GM12865 (cell line): ENCODE results near the gene CLPTM1L.
A peak's percentile ranks its signal among the peaks of the same experiment; 100 is the strongest.

Experiments
- DNase-seq: peaks from one replicate; pipeline ENCODE4 v3.0.0; 2010; ENCODE audit warnings: low read depth
- H3K4me3 ChIP-seq: 2 replicates; pipeline ENCODE4 v1.5.1; 2011; ENCODE audit warnings: mild to moderate bottlenecking, low read depth, low read length, control low read depth
- CTCF ChIP-seq: IDR thresholded peaks from 2 replicates; pipeline ENCODE4 v1.5.1; 2011; ENCODE audit warnings: low read length, control low read depth, low read depth, inconsistent platforms; ENCODE audit not compliant: insufficient read depth; ENCODE audit errors: missing control alignments

Gene CLPTM1L

DNA sequence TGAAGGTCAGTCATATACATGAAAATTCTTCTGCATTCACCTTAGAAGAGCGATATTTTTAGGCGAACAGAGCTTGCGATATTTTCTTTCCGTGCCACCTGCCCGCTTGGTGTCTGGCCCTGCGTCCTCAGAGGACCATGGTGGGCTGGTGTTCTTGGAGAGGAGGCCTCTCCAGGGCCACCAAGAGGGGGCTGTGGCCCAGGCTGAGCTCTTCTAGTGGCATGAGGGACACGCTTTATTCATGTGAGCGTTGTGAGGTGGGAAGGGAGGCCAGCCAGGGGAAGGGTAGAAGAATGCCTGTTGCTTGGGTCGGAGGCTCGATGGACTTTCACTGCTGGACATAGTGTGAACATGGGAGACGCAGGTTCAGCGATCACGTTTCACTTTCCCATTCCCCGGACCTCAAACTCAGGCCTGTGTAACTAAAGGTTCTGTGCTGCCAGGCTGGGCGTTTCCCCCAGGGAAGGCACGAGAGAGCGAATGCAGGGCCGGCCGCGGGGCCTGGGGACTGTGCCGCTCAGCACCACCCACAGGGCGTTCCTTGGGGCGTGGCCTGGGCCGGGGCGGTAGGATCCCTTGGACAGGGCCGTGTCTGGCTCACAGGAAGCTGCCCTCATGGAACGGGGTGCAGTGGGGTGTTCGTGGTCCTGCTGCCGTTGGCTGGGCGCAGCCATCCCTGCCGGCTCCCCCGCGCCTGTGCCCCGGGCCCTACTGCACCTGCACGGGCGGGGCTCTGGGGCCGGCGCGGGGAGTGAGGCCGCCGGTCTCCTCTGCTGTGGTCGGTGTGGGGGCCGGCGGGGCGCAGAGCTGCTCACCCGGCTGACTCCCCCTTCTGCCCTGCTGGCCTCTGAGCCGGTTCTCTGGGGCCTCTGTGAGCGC, 40.7 kb upstream of the CLPTM1L start:
- TF ChIP-seq CTCF: no peak
- DNase-seq: peak; percentile 77
- peak overlapping the region; percentile 66 for H3K4me3 ChIP-seq

DNA sequence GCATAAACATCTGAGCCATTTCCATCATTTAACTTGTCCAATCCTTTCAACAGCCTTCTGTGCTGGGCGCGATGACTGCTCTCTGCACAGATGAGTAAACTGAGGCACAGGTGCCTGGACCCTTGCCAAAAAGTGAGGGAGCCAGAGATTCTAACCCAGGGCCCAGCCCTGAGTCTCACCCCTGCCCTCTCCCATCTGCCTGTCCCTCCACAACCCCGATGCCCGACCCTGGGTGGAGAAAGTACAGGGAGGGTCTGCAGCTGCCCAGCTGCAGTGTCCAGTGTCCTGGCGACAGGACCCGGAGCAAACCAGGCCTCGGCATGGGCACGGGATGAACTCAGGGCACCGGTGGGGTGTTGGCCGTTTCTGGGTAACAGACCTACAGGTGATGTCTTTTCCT, 39.6 kb upstream of the CLPTM1L start:
- DNase-seq: no peak
- no peak for TF ChIP-seq CTCF
- no peak overlapping the region for H3K4me3 ChIP-seq

GRCh38 chr5:1383886-1384401, 39.0 kb upstream of the CLPTM1L start:
- H3K4me3 ChIP-seq: no peak overlapping the region
- DNase-seq: no peak
- TF ChIP-seq CTCF: no peak

DNA sequence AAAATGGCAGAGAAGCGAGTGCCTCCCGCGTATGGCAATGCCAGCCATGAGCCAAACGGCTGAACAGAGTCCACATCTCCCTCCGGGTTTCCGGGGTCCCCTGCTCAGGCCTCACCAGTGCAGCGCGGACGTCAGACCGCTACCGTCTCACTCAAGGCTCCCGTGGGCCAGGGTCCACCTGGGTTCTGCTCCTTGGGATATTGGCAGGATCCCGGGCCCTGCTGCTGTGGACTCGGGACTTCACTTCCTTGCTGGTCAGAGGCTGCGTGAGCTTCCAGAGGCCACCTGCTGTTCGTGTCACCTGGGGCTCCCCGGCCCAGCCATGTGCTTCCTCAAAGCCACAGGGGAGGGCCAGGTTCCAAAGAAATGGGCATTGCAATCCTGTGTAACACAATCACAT, 38.4 kb upstream of the CLPTM1L start:
- no peak overlapping the region for H3K4me3 ChIP-seq
- no peak for TF ChIP-seq CTCF

DNA sequence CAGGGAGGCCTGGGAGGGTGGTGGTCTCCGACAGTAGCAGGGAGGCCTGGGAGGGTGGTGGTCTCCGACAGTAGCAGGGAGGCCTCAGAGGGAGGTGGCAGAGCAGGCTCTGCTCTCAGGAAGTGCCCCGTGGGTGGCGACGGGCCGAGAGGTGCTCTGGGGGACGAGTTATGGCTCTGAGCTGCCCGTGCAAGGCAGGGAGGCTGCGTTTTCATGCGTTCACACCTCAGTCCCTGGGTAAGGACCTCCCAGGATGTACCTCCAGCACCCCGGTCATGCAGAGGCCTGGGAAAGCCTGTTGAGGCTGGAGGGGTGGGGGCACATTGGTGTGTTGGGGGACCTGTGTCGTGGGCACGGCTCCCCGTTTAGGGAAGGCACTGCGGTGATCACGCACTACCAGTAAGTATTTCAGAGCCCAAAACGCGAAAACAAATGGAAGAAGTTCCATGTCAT, 37.4 kb upstream of the CLPTM1L start:
- TF ChIP-seq CTCF: no peak
- no peak for DNase-seq
- no peak overlapping the region for H3K4me3 ChIP-seq

More for the DNA sequence above, 38.4 kb upstream of the CLPTM1L start:
- DNase-seq: no peak

GRCh38 chr5:1381370-1382247, 36.7 kb upstream of the CLPTM1L start:
- H3K4me3 ChIP-seq: no peak overlapping the region
- no peak for TF ChIP-seq CTCF
- no peak for DNase-seq
